ENCODE data around the gene SOX14. TPM values are rescaled to one million over a fixed set of nuclear protein-coding genes. Genes with fewer than 3 reads are reported as not detected.
A peak's percentile ranks its signal among the peaks of the same experiment; 100 is the strongest.

The SOX14 gene
- total RNA-seq, 4 donors from 2014 or later: not detected

DNA sequence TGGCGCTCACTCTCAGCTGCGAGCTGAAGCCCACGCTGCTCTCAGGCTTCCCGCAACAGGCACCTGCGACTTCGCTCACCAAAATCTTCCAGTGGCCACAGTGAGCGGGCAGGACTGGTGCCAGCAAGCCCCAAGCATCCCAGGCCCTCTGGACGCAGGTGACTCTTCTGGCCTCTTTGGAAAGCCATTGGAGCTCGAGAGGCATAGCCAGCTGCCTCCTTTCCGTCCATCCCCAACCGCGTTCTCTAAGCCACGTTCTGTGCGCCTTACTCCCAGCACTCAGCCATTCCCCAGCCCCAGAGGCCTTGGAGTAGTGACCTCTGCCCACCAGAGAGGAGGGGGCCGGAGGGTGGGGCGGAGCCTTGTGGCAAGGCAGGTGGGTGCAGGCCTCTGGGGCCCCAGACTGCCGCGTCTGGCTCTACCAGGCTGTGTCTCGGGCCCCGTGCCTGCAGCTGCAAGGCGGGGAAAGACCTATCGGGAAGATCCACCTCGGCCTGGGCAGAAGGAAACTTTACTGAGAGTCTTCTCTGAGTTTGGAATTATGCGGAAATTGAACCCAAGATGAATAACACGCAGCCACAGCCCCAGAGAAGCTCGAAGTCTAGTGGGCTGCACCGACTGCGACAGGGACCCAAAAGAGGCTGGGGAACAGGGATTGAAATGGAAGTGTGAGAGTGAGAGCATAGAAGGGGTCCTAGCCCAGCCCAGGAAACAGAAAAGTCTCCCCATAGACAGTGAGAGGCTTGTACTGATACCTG, 3.6 kb upstream of the SOX14 start:
- H3K27me3 ChIP-seq: peaks cover 55 to 71% (median 59%) of the 10 kb centered on the region in 3 donors
- in situ Hi-C loops (cut with MboI; ENCODE audit: low sequenced_read_pairs in 4 of 4) (no loop called here), intact Hi-C loops (cut with DNase I; ENCODE audit: low total_unique reads) (no loop called here)
- no peak overlapping the region for H3K27ac ChIP-seq
- H3K9me3 ChIP-seq: no peaks in the 10 kb centered on the region
- ATAC-seq: no peak
- H3K36me3 ChIP-seq: no peaks in the 10 kb centered on the region
- TF ChIP-seq POLR2A (IDR thresholded peaks at IDR 0.05): no peak
- TF ChIP-seq, protein P1, sequence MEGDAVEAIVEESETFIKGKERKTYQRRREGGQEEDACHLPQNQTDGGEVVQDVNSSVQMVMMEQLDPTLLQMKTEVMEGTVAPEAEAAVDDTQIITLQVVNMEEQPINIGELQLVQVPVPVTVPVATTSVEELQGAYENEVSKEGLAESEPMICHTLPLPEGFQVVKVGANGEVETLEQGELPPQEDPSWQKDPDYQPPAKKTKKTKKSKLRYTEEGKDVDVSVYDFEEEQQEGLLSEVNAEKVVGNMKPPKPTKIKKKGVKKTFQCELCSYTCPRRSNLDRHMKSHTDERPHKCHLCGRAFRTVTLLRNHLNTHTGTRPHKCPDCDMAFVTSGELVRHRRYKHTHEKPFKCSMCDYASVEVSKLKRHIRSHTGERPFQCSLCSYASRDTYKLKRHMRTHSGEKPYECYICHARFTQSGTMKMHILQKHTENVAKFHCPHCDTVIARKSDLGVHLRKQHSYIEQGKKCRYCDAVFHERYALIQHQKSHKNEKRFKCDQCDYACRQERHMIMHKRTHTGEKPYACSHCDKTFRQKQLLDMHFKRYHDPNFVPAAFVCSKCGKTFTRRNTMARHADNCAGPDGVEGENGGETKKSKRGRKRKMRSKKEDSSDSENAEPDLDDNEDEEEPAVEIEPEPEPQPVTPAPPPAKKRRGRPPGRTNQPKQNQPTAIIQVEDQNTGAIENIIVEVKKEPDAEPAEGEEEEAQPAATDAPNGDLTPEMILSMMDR (IDR thresholded peaks at IDR 0.05 in 4 of 5, conservative IDR thresholded peaks at IDR 0.05 in 1 of 5): no peak
- H3K4me3 ChIP-seq: no peak overlapping the region
- no peak for DNase-seq
- peaks cover 3 to 4% of the 10 kb centered on the region in 2 donors for H3K4me1 ChIP-seq

DNA sequence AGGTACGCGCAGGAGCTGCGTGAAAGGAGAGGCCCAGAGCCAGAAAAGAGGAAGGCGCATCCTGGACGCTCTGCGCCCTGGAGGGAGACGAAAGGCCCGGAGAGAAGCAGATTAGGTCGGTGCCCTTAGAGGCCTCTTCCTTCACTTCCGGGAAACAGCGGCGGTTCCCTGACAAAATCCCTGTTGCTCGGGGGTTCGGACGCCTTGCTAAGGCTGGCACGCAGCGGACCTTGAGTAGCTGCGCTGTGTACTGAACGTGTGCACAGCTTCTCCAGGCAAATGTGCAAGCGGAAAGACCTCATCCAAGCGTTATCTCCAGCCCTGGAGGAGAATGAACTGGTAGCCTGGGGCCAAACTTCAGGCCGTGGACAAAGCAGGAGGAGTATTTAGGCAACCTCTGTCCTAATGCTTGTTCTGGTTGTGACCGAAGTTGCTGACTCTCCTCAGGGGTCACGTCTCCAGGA, 3.0 kb upstream of the SOX14 start:
- intact Hi-C loops (cut with DNase I; ENCODE audit: low total_unique reads) (no loop called here), in situ Hi-C loops (cut with MboI; ENCODE audit: low sequenced_read_pairs in 4 of 4) (no loop called here)
- Histone ChIP-seq H3K36me3 (no peaks in the 10 kb centered on the region), H3K4me3 (no peak overlapping the region), H3K27me3 (peaks cover 61 to 77% (median 65%) of the 10 kb centered on the region in 3 donors), H3K4me1 (peaks cover 3 to 4% of the 10 kb centered on the region in 2 donors), H3K9me3 (no peaks in the 10 kb centered on the region), H3K27ac (no peak overlapping the region)
- no peak for ATAC-seq
- TF ChIP-seq, protein P1 (IDR thresholded peaks at IDR 0.05 in 4 of 5, conservative IDR thresholded peaks at IDR 0.05 in 1 of 5): no peak
- TF ChIP-seq POLR2A (IDR thresholded peaks at IDR 0.05): no peak
- DNase-seq: no peak

DNA sequence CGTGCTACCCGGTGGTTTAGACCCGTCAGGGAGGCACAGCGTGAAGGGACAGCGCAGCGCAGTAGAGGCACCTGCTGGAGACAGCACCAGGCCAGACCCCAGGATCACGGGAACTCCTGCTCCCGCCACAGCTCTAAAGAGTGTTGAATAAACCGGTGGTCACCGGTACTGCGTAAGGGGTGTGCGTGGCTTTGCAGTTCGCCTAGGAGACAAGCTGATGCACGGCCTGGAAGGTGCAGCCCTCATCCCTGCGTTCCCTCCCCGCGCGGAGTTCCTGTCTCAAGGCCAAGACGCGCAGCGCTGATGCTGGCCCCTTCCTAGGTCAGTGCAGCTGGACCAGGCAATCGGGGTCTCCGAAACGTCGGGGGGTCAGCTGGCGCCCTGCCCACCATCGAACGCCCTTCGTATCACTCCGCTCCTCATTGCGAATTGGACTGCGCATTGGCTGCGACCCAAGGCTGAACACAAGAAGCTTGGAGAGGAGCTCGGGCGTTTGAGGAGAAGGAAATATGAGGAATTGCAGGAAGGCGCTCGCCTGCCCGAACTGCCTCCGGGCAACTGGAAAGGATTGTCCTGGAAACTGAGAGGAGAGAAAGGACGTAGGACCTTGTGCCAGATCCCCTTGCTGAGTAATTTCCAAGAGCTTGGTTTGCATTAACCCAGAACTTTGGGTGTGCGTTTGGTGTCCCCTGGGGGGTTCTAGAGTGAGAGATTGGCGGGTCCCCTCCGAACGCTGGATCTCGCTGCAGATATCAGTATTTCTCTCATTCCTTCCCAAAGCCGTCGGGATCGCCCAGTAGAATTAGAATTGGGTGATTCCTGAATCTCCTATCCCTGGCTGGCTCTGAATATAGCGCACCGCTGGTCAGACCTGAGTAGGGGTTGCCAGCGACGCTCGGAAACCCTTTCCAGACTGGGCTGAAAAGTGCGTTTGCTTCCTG, 2.3 kb upstream of the SOX14 start:
- Histone ChIP-seq H3K27me3 (peaks cover 68 to 84% (median 72%) of the 10 kb centered on the region in 3 donors), H3K9me3 (no peaks in the 10 kb centered on the region), H3K36me3 (no peaks in the 10 kb centered on the region), H3K4me3 (no peak overlapping the region), H3K27ac (no peak overlapping the region), H3K4me1 (peaks cover 3 to 4% of the 10 kb centered on the region in 2 donors)
- ATAC-seq (no peak), DNase-seq (no peak)
- TF ChIP-seq, protein P1 (IDR thresholded peaks at IDR 0.05 in 4 of 5, conservative IDR thresholded peaks at IDR 0.05 in 1 of 5): no peak
- no peak for TF ChIP-seq POLR2A (IDR thresholded peaks at IDR 0.05)
- in situ Hi-C loops (cut with MboI; ENCODE audit: low sequenced_read_pairs in 4 of 4): no loop called here
- intact Hi-C loops (cut with DNase I; ENCODE audit: low total_unique reads): no loop called here

DNA sequence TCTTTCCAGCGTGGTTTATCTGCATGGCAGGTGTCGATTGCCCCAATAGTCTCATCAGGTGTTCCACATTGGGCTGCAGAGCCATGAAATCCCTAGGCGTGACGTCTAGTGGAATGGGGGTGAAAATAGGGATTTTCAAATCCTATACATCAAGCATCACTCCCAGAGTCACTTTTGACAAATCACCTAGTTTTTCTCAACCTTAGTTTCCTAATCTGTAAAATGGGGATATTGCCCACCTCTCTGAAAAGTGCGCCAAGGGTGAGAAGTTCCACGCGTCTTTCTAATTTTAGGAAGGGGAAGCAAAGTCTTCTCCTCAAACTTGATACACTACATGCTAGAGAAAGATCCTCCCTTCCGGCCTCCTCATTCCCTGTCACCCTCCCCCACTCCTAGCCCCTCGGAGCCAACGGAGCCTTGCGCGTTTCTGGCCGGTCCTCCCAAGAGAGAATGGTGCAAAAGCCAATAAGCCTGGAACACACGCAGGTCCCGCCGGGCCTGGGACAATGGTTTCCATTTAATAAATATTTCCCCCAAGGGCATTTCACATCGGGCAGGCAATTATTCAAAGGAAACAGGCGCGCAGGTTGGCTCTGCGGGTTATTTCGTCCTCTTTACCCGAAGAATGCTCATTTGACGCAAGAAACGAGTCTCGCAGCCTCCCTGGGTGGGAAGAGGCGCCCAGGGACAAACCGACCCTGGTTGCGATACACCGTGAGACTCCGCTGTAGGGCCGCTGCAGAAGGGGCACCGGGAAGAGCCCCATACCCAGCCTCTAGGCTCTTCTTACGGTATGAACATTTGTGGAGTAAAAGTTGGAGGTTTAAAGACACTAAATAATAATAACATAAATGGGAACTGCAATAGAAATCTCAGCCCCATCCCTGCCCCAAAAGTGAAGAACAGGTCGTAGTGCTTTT, 1.2 kb upstream of the SOX14 start:
- intact Hi-C loops (cut with DNase I; ENCODE audit: low total_unique reads) (no loop called here), in situ Hi-C loops (cut with MboI; ENCODE audit: low sequenced_read_pairs in 4 of 4) (no loop called here)
- no peak for TF ChIP-seq POLR2A (IDR thresholded peaks at IDR 0.05)
- TF ChIP-seq, protein P1 (IDR thresholded peaks at IDR 0.05 in 4 of 5, conservative IDR thresholded peaks at IDR 0.05 in 1 of 5): no peak
- peak overlapping the region in 1 of 4 donors; percentile 38 for H3K4me3 ChIP-seq
- peaks cover 3 to 15% of the 10 kb centered on the region in 2 donors for H3K4me1 ChIP-seq
- DNase-seq (no peak), ATAC-seq (no peak)
- H3K36me3 ChIP-seq: no peaks in the 10 kb centered on the region
- no peak overlapping the region for H3K27ac ChIP-seq
- peaks cover 79 to 90% (median 79%) of the 10 kb centered on the region in 3 donors for H3K27me3 ChIP-seq
- no peaks in the 10 kb centered on the region for H3K9me3 ChIP-seq
